Left lung (tissue), 10 donors: Measurements from ENCODE around the gene ROBO2. TPM values are rescaled to one million over a fixed set of nuclear protein-coding genes. Genes with fewer than 3 reads are reported as not detected.

Experiments used
- ATAC-seq: fragments of 200-7000 bp; cut with Tn5 transposase; one replicate; pipeline ENCODE4 v1.9.1; 2020; ENCODE audit warnings: moderate library complexity
- DNase-seq, 4 donors: peaks; one replicate each; pipeline ENCODE4 v3.0.0-alpha.2; 2013 to 2020
- H3K27ac ChIP-seq, 2 donors: fragments of 200-600 bp; sonication (generic) in 1 of 2; one replicate each; pipeline versions ENCODE4 v1.5.0 to v1.8.0; 2020 to 2021
- H3K27me3 ChIP-seq, 2 donors: fragments of 200-600 bp; sonication (generic) in 1 of 2; one replicate each; pipeline versions ENCODE4 v1.5.0 to v1.8.0; 2020 to 2021
- H3K36me3 ChIP-seq, 2 donors: fragments of 200-600 bp; sonication (generic) in 1 of 2; one replicate each; pipeline versions ENCODE4 v1.5.0 to v1.8.0; 2020 to 2021
- H3K4me1 ChIP-seq, 2 donors: fragments of 200-600 bp; one replicate each; pipeline ENCODE4 v1.8.0; 2021
- H3K4me3 ChIP-seq, 2 donors: fragments of 200-600 bp; sonication (generic) in 1 of 2; one replicate each; pipeline versions ENCODE4 v1.5.0 to v1.8.0; 2020 to 2021; ENCODE audit warnings: mild to moderate bottlenecking in 1 of 2
- H3K9me3 ChIP-seq, 2 donors: fragments of 200-600 bp; sonication (generic) in 1 of 2; one replicate each; pipeline versions ENCODE4 v1.5.0 to v1.8.0; 2020 to 2021
- CTCF ChIP-seq, 2 donors: fragments of 200-600 bp; sonication (generic) in 1 of 2; IDR thresholded peaks; one replicate each; pipeline versions ENCODE4 v1.5.0 to v1.8.0; 2021; ENCODE audit warnings: antibody characterized with exemption in 2 of 2
- intact Hi-C, 2 donors: fragments of 100-400 bp; cut with DNase I; formaldehyde crosslinking; loops; one replicate each; pipeline versions ENCODE4 v1.11.2 to v1.14.2; 2022
- polyA plus RNA-seq, 6 donors: library from polyadenylated mRNA; unstranded; fragments of 120-200 nt; gene quantifications; one replicate each; pipeline ENCODE4 v1.2.1, GENCODE V29; 2013; ENCODE audit not compliant: insufficient read length in 6 of 6
- total RNA-seq, 2 donors: library from RNA; stranded (reverse); fragmentation: NEBNext Ultra II Directional; extraction: Animal tissue kit (Norgen Biotek cat#: 25700); gene quantifications; one replicate each; pipeline ENCODE4 v1.2.1, GENCODE V29; 2021
- donor health status: DM: no; HTN: yes; CAD: no.
- donor health status: DM: no; HTN: no; CAD: no.

Gene ROBO2
- total and polyA plus RNA-seq, 8 donors = 4.9 to 66.2 (median 51.1) TPM

DNA sequence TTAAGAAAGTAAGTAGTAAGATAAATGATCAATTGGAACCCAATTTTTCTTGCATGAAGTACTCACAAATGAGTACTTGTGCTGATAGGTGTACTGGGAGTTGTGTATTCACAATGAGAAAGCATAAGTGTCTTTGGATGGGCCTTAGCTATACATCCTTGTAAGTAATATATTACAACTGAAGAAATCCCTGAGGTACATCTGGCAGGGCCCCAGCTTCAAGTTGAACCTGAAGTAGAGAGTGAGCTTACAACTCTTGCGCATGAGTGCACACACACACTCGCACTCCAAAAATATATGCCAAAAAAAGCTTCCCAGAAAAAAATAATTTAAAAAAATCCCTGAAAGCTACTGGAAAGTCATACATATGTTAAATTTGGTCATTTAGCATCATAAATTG lies 222.5 kb downstream of the ROBO2 start:
- intact Hi-C loops = no loop called here

DNA sequence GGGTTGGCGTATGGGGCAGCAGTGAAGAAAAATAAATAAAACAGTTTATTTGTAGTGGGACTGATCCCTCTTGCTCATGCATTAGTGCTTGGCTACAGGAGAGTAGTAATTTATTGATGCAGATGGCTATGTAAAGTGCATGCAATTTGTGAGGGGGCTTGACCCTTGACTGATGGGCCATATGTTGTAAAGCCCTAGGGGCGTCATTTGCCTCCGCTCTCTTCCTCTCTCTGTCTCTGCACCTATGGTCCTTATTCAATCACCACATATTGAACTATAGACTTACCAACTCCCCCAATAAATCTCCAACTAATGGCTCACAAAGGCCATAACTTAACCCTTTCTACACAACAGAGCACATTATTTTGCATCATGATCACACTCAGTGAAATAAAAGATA lies 227.7 kb downstream of the ROBO2 start:
- Histone ChIP-seq H3K27me3 (no peaks in the 10 kb centered on the region), H3K9me3 (no peaks in the 10 kb centered on the region)
- no peak for DNase-seq

More for the DNA sequence above, 222.5 kb downstream of the ROBO2 start:
- DNase-seq (no peak), ATAC-seq (no peak)
- H3K4me1 ChIP-seq = no peaks in the 10 kb centered on the region
- no peak for TF ChIP-seq CTCF (IDR thresholded peaks at IDR 0.05)
- no peaks in the 10 kb centered on the region for H3K9me3 ChIP-seq
- no peak overlapping the region for H3K4me3 ChIP-seq
- no peaks in the 10 kb centered on the region for H3K27me3 ChIP-seq
- H3K27ac ChIP-seq = no peak overlapping the region
- H3K36me3 ChIP-seq = no peaks in the 10 kb centered on the region

GRCh38 chr3:77271306-77271705 lies 231.4 kb downstream of the ROBO2 start:
- Histone ChIP-seq H3K27me3 (no peaks in the 10 kb centered on the region), H3K27ac (no peak overlapping the region), H3K9me3 (no peaks in the 10 kb centered on the region), H3K4me3 (no peak overlapping the region), H3K4me1 (no peaks in the 10 kb centered on the region), H3K36me3 (no peaks in the 10 kb centered on the region)
- intact Hi-C loops = no loop called here
- no peak for TF ChIP-seq CTCF (IDR thresholded peaks at IDR 0.05)
- DNase-seq (no peak), ATAC-seq (no peak)

More for the DNA sequence above, 227.7 kb downstream of the ROBO2 start:
- Histone ChIP-seq H3K27ac (no peak overlapping the region), H3K4me1 (no peaks in the 10 kb centered on the region), H3K36me3 (no peaks in the 10 kb centered on the region), H3K4me3 (no peak overlapping the region)
- no peak for ATAC-seq
- intact Hi-C loops = no loop called here
- TF ChIP-seq CTCF (IDR thresholded peaks at IDR 0.05) = no peak

DNA sequence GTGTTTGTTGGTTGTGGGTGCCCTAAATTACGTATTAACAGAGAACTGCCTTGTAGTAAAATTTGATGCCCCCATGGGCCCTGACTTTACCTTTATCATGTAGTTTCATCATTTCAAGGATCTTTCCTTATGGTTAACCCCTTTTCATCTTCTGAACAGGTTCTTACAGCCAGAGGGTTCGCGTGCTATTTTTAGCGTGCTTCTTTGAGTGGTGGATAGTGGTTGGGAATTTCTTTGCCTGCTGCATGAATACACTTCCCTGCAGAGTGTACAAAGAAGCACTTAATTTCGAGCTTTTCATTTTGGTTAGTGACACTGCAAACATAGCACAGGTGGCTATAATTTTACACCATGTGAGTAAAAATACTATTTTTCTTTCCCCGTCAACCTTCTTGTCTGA lies 231.8 kb downstream of the ROBO2 start:
- no peaks in the 10 kb centered on the region for H3K9me3 ChIP-seq
- no peak overlapping the region for H3K27ac ChIP-seq
- intact Hi-C loops = no loop called here
- no peaks in the 10 kb centered on the region for H3K4me1 ChIP-seq
- ATAC-seq (no peak), DNase-seq (no peak)
- H3K36me3 ChIP-seq = no peaks in the 10 kb centered on the region
- H3K4me3 ChIP-seq = no peak overlapping the region
- H3K27me3 ChIP-seq = no peaks in the 10 kb centered on the region
- TF ChIP-seq CTCF (IDR thresholded peaks at IDR 0.05) = no peak

DNA sequence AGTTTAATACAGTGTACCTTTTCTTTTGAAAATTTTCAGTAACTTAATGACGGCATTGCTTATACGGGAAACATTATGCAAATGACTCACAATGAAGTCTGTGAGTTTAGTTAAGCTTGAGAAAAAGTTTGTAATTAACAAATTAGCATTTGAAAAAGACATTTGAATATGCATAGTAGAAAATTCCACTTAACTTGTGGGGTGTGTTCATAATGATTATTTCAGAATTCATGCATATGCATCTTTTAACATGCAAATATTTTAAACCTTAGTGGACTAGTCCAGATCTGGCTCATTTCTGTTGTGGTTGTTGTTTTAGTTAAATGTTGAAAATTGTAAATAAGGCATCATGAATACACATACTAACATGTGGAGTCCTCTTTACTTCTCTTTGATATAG lies 239.4 kb downstream of the ROBO2 start:
- no peaks in the 10 kb centered on the region for H3K9me3 ChIP-seq
- H3K27ac ChIP-seq = no peak overlapping the region
- DNase-seq = no peak
- no peaks in the 10 kb centered on the region for H3K27me3 ChIP-seq
- intact Hi-C loops = no loop called here
- ATAC-seq = no peak
- no peaks in the 10 kb centered on the region for H3K36me3 ChIP-seq
- TF ChIP-seq CTCF (IDR thresholded peaks at IDR 0.05) = no peak
- H3K4me3 ChIP-seq = no peak overlapping the region
- H3K4me1 ChIP-seq = no peaks in the 10 kb centered on the region
